Stimulated activated CD8-positive, alpha-beta memory T cell treated with anti-CD3 and anti-CD28 coated beads, Interleukin-7, amount 100 ng/mL, for 48 hours (primary cell): ENCODE data around the gene FCN1.

Experiments
- DNase-seq, 2 donors: peaks; one replicate each; pipeline ENCODE4 v3.0.0-alpha.2; 2020; ENCODE audit warnings: low read depth in 1 of 2; ENCODE audit errors: extremely low read depth in 1 of 2

Gene FCN1

DNA sequence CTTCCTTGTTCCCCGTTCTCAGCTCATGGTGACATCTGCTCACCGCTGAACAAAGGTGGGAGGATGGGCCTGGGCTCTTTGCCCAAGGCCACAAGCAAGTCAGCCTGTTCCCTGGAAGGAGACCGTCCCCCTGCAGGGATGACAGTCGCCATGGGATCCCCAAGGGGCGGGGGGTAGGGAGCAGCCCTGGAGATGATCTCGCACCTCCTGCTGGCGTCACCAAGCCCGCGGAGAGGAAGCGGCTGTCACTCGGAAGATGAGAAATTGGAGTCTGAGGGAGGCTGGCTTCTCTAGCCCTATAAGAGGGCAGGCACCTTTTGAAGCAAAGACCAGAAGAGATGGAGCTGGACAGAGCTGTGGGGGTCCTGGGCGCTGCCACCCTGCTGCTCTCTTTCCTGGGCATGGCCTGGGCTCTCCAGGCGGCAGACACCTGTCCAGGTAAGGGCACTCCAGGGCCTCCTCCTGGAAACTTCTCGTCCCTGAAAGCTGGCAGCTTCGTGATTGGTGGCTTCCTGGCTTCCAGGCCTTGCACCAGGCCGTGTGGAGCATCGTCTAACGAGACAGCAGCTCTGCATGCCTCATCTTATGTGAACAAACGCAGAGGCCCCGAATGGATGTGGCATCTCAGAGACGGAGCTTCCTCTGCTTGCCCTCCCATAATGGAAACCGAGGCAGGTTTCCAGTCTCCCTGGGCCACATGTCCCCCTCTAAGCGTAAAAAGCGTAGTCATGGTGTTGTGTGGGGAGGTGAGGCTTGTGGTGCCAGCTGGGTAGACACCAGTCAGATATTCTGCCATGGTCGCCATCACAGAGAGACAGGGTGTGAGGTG, 37.0 kb downstream of the FCN1 start, which contains the start of gene FCN2:
TSS of gene FCN2 (plus strand) at position 327 of the 829 bp plus-strand sequence. CDS start at position 339, 12 bp downstream.
- DNase-seq = no peak

DNA sequence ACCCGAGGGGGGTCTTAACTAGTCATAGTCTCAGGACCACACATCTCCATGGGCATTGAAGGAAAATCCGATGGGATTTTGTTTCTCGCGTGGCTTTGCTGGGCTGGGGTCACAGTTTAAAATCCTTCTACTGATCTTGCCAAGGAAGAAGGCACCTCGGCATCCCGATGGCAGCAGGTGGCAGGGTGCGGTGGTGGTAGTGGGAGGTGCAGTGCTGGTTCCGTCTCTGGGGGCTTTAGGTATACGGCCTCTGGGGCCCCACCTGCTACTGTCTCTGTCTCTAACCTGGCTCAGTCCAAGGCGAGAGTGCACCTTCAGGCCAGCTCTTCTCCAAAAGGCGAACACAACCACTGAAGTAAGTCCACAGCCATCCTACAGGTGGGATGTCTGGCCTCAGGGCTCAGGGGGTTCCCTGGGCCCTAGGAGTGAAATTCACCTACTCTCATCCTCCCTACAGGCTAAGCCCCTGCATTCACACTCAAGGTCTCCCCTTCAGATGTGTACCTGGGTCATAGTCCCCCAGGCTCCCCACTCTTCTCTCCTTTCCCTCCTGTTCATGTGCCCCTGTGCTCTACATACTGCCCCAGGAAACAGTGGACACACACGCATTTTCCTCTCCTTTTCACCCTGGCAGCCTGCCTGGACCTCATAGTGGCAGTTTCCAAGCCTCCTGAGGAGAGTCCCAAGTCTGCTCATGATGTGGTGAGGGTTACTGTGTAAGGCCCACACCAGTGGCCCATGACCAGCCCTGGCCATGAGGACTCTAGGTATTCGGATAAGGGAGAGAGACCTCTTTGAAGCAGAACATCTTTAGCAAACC, 37.8 kb downstream of the FCN1 start:
- no peak for DNase-seq

DNA sequence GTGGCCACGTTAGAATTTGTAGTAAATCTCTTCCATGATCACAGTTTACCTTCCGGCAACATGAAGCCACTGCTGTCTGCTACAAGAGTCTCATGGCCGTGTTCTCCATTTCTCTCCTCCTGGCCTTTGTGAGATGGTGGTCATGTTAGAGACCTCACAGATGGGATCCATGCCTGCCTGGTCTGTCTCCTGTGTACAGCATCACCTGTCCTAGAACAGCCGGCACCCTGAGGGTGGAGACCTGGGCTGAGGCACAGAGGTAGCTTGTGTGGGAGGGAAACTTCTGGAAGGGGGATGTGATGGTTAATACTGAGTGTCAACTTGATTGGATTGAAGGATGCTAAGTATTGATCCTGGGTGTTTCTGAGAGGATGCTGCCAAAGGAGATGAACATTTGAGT, 40.2 kb downstream of the FCN1 start:
- DNase-seq = no peak

DNA sequence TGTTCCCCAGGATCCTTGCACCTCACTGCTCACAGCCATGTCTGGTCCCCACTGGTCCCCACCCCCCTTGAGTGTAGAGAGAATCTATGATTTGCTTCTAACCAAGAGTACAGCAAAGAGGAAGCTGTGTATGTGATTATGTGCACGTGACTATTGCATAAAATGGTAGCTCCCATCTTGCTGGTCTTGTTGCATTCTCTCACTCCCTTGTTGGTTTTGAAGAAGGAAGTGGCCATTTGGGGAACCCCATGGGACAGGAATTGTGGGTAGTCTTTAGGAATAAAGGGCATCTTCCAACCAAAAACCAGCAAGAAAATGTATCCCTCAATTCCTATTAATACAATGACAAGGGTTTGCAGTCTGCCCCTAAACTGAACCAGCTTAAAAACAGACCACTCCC, 42.3 kb downstream of the FCN1 start:
- DNase-seq = no peak

DNA sequence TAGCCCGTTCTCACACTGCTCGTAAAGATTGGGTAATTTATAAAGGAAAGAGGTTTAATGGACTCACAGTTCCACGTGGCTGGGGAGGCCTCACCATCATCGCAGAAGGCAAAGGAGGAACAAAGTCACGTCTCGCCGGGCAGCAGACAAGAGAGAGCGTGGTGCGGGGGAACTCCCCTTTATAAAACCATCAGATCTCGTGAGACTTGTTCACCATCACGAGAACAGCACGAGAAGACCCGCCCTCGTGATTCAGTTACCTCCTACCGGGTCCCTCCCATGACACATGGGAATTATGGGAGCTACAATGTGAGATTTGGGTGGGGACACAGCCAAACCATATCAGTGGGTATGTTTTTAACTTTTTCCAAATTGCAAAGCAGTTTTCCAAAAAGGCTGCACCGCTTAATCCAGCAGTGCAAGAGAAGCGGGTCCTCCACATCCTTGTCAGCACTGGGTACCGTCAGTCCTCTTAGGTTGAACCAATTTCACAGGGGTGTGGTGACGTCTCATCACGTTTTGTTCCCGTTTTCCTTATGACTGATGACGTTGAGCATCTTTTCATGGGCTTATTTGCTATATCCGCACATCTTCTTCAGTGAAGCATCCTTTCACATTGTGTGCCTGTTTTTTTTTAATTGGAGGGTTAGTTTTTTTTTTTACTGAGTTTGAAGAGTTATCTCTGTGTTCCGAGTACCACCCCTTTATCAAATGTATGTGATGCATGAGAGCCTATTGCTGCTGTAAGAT, 45.1 kb downstream of the FCN1 start:
- no peak for DNase-seq

DNA sequence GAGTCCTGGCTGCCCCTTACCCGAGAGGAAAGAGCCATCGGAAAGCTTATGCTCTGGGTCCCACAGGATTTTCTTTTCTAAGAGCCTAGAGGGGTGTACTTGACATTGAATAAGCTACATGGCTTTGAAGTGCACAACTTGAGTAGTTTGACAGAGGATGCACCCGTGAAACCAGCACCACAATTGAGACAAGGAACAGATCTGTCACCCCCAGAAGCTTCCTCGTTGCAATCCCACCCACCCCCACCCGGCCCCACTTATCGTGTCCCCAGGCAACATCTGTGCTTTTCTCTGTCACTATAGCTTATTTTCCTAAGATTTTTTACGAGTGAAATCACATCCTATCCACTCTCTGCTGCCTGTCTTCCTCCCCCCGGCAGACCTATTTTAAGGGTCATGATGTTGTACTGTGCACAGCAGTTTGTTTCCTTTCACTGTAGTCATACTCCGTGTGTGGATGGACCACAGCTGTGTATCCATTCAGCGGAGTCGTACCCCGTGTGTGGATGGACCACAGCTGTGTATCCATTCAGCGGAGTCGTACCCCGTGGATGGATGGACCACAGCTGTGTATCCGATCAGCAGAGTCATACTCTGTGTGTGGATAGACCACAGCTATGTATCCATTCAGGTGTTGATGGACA, 45.9 kb downstream of the FCN1 start:
- DNase-seq = no peak

DNA sequence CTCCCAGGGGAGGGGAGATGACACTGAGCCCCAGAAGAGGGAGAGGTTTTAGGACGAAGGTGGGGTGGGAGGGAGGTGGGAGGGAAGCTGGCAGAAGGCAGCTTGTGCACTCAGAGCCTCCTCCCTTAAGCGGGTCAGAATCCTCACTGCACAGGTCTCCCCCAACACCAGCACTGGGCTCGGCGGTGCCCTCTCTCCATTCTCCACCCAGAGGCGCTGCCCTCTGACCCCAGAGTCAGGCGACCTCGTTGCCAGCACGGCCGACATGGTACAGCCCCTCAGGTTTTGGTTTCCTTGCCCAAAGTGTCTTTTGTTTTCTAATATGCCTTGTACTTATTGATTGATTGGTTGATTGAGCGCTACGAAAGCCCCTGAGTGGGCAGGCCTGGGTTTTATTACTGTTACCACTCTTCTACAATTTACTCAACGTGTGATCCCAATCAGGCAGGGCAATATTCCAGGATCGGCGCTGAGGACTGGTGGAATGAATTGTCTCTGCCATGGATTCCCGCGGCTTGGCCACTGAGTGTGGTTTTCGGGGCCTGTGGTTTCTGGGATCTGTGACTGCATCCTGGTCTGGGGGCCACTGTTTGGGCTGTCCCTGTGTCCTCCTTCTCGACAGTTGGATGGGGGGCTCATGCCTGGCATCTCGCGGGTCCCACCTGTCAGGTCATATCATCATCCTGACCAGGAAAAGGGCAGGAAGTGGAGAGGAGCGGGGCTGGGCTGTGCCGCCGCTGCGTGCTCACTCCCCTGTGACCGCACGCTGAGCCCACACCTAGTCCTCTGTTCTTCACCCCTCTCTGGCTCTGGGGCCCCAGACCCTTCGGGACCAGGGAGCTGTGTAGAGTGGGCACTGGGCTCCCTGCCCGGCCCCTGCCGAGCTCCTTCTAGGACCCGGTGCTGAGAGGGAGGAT, 46.7 kb downstream of the FCN1 start:
- no peak for DNase-seq

DNA sequence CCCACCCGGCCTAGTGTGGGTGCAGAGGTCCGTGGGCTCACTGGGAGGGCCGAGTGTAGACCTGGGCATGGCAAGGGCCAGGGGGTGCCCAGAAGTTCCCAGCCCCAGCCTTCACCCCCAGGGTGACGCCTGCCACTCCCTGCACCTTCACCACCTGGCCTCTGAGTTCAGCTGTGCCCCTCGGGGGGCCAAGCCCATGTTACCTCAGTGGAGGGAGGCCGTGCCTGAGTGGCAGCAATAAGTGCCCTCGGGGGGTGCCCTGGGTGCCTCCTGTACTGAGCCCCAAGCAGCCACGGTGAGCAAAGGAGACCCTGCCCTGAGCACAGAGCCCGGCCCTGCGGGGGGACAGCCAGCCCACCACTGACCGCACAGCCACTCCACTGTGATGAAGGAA, 47.4 kb downstream of the FCN1 start:
- no peak for DNase-seq

DNA sequence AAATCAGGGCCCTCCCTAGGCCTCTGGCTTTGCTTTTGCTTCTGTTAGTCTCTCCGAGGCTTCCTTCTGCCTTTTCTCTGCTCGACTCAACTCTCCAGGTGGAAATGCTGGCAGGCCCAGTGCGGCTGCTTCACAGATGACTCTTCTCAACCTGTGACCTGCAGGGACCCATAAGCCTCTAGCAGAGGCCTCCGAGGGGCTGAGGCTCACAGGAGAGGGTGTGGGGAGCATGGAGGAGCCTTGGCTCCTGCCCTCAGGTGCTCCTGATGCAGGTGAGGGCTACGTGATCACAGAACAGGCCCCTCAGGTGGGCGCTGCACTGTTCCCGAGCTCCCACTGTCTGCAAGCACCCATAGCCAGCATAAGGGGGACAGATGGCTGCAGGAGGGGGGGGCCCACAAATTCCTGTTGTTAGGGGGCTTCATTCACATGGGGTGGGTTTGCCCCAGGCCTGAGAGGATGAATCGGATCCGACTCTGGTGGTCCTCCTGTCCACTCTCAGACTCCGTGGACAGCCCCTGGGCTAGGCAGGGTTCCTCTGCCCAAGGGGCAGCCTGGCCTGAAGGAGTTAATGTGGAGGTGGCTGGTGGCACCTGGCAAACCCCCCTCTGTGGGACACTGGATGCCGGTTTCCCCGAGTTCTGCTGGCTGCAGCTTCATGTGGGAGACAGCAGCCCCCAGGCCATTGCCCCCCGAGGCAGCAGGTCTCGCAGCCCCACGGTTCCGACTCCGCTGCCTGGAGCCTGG, 48.0 kb downstream of the FCN1 start:
- DNase-seq = no peak

DNA sequence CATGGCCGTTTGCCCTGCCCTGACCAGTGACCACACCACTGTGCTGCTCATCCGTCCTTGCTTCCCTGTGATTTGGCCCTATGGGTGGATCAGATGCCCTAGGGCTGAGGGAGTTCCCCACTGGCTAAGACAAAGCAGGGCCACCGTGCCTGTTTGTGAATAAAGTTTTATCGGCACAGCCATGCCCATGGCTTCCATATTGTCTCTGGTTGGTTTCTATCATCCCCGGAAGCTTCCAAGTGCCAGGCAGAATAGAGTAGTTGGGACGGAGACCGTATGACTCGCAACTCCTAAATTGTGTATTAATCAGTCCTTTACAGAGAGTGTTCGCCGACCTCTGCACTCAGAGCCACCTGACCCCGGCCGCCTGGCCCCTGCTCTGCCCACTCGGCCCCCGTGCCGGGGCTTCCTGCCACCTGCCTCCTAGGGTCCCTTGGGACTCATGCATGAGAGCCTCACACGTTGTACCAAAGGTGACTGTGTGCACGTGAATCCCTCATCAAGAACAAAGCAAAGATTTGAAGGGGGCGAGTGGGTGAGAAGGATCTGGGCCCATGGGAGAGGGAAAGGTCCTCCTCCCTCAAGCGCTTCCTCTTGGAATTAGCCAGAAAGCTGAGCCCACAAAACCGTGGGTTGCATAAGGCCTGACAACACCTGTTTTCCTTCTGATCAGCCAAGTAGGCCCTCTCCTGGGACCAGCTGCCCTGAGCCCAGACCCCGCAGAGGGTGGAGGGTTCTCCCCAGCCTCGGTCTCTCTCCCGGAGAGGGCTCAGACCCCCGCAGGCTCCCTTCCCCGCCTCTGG, 48.8 kb downstream of the FCN1 start:
- no peak for DNase-seq

DNA sequence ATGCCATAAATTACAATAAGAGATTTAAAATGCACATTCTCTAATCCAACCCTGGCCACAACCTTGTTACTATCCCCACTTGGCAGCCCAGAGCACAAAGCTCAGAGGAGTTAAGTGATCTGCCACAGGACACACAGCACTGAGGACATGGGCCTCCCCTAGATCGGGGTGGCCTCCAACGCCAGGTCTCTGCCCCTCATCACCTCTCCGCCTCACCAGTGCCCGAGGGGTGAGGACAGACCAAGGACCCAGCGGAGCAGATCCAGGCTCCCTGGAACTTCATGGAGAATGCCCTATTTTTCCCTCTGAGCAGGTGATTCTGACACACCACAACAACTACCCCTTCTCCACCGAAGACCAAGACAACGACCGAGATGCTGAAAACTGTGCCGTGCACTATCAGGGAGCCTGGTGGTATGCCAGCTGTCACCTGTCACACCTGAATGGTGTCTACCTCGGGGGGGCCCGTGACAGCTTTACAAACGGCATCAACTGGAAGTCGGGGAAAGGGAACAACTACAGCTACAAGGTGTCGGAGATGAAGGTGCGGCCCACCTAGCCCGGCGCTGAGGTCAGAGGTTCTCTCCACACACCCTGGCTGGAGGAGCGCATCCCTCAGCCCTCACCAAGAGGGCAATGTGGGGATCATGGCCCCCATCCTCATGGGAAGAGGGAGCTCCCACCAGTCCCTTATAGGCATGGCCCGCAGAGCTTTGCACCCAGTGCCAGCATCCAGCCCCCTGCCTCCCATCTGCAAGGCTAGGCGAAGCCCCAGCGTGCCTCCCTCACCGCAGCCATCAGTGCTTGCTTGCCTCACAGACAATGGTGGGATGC, 49.6 kb downstream of the FCN1 start:
- no peak for DNase-seq

DNA sequence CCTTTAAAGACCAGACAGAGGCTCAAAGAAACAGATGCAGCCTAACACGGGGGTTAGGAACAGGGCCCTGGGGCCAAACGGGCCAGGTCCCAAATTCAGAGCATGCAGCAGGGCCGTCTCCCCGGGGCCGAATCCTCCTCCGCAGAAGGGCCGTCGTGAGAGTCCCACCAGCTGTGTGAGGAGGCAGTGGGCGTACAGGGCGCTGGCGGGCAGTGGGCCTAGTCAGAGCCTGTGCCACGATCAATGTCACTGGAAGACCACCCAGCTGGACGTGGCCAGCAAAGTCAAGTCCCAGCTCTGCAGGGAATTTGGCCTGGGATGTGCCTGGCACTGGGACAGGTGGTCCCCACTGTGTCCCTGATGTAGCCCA, 52.9 kb downstream of the FCN1 start:
- no peak for DNase-seq

DNA sequence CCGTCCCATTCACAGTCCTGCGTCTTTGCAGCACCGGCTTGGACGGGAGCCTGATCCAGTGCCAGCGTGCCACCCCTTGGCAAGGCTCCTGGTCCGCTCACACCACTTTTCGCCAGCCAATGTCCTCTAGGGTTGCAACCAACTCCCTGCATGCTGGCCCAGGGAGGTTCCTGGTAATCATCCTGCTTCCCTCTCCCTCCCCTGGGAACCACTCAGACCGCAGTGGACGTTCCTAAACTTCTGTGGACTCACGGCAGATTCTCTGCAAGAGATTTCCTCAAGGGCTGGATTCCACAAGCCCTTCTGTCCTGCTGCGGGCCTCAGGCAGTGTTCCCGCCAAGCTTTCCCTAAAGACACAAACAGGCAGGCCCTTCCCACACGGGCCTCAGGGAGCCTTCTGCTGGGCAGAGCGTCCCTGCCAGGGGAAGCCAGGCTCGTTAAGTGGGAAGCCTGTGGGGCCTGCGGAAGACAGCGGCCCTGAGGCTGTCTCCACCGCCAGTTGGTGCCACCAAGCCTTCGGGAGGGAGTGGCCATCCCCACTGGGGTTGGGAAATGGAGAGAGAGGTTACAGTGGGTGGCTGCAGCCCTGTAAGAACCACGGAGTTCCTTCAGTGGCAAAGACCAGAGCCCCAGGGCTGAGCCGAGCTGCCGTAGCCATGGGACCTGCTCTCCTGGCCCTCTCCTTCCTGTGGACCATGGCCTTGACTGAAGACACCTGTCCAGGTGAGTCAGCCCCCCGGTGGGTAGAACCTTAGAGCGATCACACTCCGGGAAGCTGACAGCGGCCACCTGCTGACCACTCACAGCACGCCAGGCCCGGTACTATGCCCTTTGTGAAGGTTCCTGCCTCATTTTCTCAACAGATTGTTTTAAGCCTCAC, 53.5 kb downstream of the FCN1 start:
- DNase-seq = no peak

DNA sequence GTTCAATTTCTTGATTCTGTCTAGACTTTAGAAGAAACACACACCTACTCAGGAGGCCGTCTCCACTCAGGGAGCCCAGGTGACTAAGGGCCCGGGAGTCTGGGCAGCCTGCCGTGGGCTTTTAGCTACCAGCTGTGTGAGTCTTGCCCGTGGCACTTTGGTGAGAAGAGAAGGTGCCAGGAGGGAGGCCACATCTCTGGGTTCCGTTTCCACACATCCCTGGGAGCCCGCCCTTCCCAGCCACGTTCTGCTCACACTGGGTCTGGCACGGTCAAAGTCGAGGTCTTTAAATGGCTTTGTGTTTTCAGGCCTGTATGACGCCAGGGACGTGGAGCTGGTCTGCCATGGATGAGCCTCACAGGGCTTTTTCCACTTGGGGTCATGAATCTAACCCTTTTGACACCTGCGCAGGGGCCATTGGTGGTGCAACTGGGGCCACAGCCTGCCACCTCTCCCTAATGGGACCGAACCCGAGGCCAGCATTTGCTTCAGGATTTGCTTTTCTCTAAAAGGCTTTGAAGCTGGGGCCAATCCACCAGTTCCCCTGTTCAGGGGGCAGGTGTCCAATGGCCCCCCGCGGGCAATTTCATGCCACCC, 54.3 kb downstream of the FCN1 start:
- DNase-seq = no peak

DNA sequence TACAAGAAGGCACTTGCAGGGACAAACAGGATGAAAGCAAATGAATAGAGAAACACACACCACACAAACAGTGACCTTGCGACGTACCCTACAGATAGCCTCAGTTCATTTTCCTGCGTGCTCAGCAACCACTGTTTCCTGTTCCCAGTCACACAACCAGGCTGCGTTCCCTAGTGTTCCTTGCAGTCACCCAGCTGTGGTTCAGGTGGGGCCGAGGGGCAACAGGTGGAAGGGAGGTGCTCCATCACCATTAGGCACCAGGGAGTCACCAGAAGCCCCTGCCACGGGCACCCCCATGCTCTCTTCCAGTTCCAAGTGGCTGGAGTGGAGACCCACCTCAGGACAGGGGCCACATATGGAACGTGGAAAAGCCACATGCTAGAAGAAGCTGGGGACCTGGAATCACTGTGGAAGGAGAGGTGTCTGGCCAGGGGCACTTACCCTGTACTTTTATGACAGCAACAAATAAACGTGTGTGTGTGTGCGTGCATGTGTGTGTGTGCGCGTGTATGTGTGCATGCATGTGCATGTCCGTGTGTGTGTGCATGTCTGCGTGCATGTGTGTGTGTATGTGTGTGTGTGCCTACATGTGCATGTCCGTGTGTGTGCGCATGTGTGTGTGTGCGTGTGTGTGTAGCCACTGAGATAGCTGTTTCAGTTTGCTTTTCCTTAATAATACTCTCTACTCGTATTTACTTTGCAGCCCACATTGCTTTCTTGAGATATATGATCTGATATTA, 55.9 kb downstream of the FCN1 start:
- no peak for DNase-seq
